Raji (cell line): ENCODE data around the gene METTL5.

Experiments used
- POLR2A ChIP-seq: IDR thresholded peaks from 2 replicates; pipeline ENCODE4 v1.6.1; 2011; ENCODE audit warnings: low read depth, low read length, control low read depth; ENCODE audit not compliant: insufficient read depth

The METTL5 gene

GRCh38 chr2:169781249-169782013 is 43.3 kb downstream of the METTL5 start:
- no peak for TF ChIP-seq POLR2A

- no peak for TF ChIP-seq POLR2A
Observed at GRCh38 chr2:169778446-169778845, 46.3 kb downstream of the METTL5 start.

GRCh38 chr2:169776252-169776761 is 48.4 kb downstream of the METTL5 start:
- no peak for TF ChIP-seq POLR2A

- no peak for TF ChIP-seq POLR2A
Observed at GRCh38 chr2:169775765-169776164, 48.9 kb downstream of the METTL5 start.

- no peak for TF ChIP-seq POLR2A
Observed at GRCh38 chr2:169775354-169775753, 49.4 kb downstream of the METTL5 start.

- TF ChIP-seq POLR2A, result no peak
Observed at GRCh38 chr2:169772651-169773050, 52.1 kb downstream of the METTL5 start.

GRCh38 chr2:169771612-169772011 is 53.1 kb downstream of the METTL5 start:
- TF ChIP-seq POLR2A, result no peak

GRCh38 chr2:169771021-169771420 is 53.7 kb downstream of the METTL5 start:
- no peak for TF ChIP-seq POLR2A

GRCh38 chr2:169768262-169768995 is 56.3 kb downstream of the METTL5 start:
- no peak for TF ChIP-seq POLR2A

GRCh38 chr2:169767243-169767888 is 57.3 kb downstream of the METTL5 start:
- TF ChIP-seq POLR2A, result no peak

- TF ChIP-seq POLR2A, result no peak
Observed at GRCh38 chr2:169765523-169765922, 59.2 kb downstream of the METTL5 start.

- TF ChIP-seq POLR2A, result no peak
Observed at GRCh38 chr2:169761970-169762292, 62.8 kb downstream of the METTL5 start.
